NCI-H446 treated with DMSO at 0.1 percent for 48 hours (cell line): ENCODE data around the gene PRKN.

Experiments used
- DNase-seq: peaks from one replicate; lab custom pipeline; 2025; lab: John Stamatoyannopoulos, UW

The PRKN gene

DNA sequence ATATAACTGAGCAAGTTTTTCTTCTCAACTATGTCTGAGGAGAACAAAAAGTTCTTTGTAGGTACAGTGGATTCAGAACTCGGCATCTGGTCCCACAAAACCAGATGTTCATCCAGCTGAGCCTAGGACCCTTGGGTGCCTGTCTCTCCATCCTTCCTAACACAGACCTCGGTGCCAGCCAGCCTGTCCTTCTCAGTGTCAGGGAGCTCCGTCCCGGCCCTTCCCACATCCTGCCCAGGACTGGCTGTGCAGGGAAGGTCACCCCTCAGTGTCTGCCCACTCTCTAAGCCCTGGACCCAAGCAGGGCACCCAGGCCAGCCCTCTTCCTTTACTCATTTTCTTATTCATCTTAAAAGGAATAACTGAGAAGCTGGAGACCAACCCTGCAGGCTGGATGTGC, 1421.7 kb downstream of the PRKN start:
- no peak for DNase-seq

DNA sequence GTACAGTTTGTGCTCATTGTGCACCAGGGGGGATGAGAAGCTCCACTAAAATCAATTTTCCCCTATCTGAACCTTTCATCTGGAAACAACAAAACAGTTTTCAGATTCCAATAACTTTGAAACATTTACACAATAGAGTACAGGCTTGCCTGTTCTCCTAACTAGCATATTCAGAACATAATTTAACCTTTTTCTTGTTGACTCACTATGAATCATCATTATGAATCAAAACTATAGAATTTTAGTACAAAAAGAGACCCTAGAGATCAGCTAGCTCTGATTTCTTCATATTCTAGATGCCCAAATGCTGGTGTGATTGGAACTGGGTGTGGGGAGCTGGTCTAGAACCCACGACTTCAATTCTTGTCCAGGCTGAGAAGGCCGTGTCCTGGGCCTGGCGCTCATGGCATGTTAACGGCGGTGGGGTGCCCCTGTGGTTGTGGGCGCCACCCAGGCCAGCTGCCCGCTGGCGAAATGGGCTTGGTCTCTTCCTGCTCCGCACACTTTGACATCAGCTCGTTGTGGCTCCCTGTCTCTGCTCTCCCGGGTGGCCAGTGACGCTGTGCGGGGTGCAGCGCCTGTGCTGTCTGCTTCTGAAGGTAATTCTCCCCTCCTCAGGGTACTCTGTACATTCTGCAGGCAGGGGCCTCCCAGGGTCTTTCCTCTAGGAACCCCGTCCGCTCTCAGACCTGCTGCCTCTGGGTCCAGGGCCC, 1423.8 kb downstream of the PRKN start:
- DNase-seq = no peak

DNA sequence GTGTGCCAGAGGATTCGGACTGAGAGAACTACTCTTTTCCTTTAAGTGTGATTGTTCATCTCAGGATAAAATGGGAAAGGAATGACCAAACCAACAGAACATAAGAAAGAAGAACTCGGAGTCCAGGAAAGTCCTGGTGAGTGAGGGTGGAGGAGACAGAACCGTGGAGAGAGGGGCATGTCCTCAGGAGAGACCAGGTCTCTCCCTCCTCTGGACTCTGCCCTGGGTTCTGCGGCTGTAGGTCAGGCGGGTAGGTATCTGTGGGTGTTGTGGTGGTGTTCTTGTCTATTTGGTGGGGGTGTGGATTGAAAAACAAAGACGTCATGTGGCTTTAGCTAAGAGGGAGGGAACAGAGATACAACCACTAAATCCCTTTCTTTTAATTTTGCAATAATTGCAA, 1424.6 kb downstream of the PRKN start:
- DNase-seq = no peak

DNA sequence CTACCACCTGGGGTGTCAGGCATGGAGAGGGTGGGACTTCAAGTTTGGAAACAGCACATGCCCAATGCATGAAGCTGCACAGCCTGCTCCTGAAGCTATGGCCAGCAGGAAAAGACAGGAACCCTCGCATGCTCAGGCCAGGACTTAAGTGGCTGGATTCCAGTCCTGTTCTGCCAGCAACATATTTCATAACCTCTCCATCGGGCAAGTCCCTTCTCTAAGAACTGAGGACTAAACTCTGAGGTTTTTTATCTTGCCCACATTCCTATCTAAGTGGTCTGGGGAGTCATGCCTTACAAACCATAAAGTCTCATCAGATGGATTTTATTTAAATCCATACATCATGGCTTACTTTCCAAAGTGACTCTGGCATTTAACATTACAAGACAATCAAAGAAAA, 1426.2 kb downstream of the PRKN start:
- DNase-seq = no peak

DNA sequence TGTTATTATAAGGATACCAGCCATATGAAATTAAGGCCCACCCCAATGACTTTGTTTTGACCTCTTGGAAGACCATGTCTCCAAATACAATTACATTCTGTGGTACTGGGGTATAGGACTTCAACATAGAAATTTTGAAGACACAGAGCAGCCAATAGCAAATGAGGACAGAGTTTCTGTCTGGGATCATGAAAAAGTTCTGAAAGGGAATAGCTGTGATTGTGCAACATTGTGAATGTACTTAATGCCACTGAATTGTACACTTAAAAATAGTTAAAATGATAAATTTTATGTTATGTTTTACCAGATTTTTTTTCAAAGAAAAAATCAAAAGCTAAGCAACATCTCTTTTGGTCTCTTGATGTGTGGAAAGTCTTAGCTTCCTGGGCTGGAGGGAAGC, 1426.7 kb downstream of the PRKN start:
- no peak for DNase-seq

DNA sequence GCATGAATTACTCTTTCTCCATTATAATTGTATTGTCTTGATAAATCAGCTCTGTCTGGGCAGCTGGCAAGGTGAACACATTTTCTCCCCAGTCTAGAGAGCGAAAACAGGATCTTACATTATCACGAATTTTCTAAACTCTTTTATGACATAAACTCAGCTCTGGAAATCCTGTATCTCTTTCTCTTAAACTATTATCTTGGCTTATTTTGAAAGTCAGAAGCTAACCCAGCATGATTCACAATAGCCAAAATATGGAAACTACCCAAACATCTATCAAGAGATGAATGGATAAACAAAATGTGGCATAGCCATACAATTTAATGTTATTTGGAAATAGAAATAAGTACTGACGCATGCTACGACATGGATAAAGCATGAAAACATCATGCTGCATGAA, 1427.8 kb downstream of the PRKN start:
- DNase-seq = no peak
